Endothelial cell of umbilical vein (primary cell): ENCODE results near the gene RNF5. TPM values are rescaled to one million over a fixed set of nuclear protein-coding genes. Genes with fewer than 3 reads are reported as not detected.

Experiments used
- BruUV-seq: library from RNA; stranded (reverse); fragments of 400-500 nt; replicated peaks from 2 replicates; lab custom pipeline; 2021; lab: Mats Ljungman, UMichigan
- CTCF ChIA-PET: fragments of 300-600, 350-600 bp; sonication (Branson Sonifier 250); formaldehyde crosslinking; loops from one replicate; lab custom pipeline; 2021; ENCODE audit warnings: antibody characterized with exemption, inconsistent platforms; lab: Charles Lee
- POLR2A ChIA-PET: fragments of 300-600, 350-600 bp; sonication (Branson Sonifier 250); formaldehyde crosslinking; loops from one replicate; lab custom pipeline; 2021; ENCODE audit warnings: antibody characterized with exemption, inconsistent platforms; lab: Charles Lee
- DNase-seq: peaks from one replicate; pipeline ENCODE4 v3.0.0-alpha.2; 2011; ENCODE audit warnings: low read depth, low spot score
- FAIRE-seq: peaks from 2 replicates; lab custom pipeline; 2011; peaks lifted over from hg19 to GRCh38; lab: Jason Lieb, UNC
- H2AFZ ChIP-seq: 2 replicates; pipeline ENCODE4 v1.6.0; 2012; ENCODE audit warnings: low read depth, low read length, control low read depth, inconsistent platforms
- H3K27ac ChIP-seq: 2 replicates; pipeline ENCODE4 v1.5.1; 2011; ENCODE audit warnings: low read depth, mild to moderate bottlenecking, control low read depth, low read length, moderate library complexity; ENCODE audit not compliant: insufficient read depth
- H3K27me3 ChIP-seq, 2 experiments: 2 replicates each; pipeline versions ENCODE4 v1.6.0 to v1.6.1; 2011; ENCODE audit warnings: low read length in 2 of 2, mixed read lengths in 1 of 2; ENCODE audit not compliant: control insufficient read depth in 2 of 2, insufficient read depth in 2 of 2
- H3K36me3 ChIP-seq, 2 experiments: 2 replicates in 1 of 2; 3 replicates in 1 of 2; pipeline ENCODE4 v1.5.1; 2011; ENCODE audit warnings: low read length in 2 of 2, mild to moderate bottlenecking in 1 of 2, moderate library complexity in 1 of 2; ENCODE audit not compliant: control insufficient read depth in 2 of 2, insufficient read depth in 2 of 2; ENCODE audit errors: extremely low read depth in 1 of 2
- H3K4me1 ChIP-seq: 3 replicates; pipeline ENCODE4 v1.5.1; 2011; ENCODE audit warnings: mild to moderate bottlenecking, low read length; ENCODE audit not compliant: control insufficient read depth, insufficient read depth; ENCODE audit errors: extremely low read depth
- H3K4me2 ChIP-seq: 2 replicates; pipeline ENCODE4 v1.6.1; 2011; ENCODE audit warnings: low read length, control low read depth, mixed read lengths; ENCODE audit not compliant: insufficient read depth
- H3K4me3 ChIP-seq, 3 experiments: fragments of 200-600 bp in 1 of 3; sonication (generic), shearing (Covaris generic) in 1 of 3; replicated peaks in 1 of 3; 2 replicates each; pipeline ENCODE4 v1.5.1; 2011 to 2016; ENCODE audit warnings: control low read depth in 3 of 3, low read length in 3 of 3, mild to moderate bottlenecking in 2 of 3, inconsistent platforms in 1 of 3, low read depth in 1 of 3, moderate library complexity in 1 of 3; ENCODE audit not compliant: insufficient read depth in 1 of 3
- H3K79me2 ChIP-seq: 2 replicates; pipeline ENCODE4 v1.6.0; 2012; ENCODE audit warnings: low read length, inconsistent platforms; ENCODE audit not compliant: control insufficient read depth, insufficient read depth
- H3K9ac ChIP-seq: replicated peaks from 2 replicates; pipeline ENCODE3; 2011; ENCODE audit warnings: low read length, control low read depth; ENCODE audit not compliant: insufficient read depth; ENCODE audit errors: extremely low read depth
- H3K9me1 ChIP-seq: replicated peaks from 3 replicates; pipeline ENCODE4 v1.6.0; 2011; ENCODE audit warnings: mild to moderate bottlenecking, low read length; ENCODE audit not compliant: control insufficient read depth, insufficient read depth; ENCODE audit errors: extremely low read depth
- H3K9me3 ChIP-seq: replicated peaks from 2 replicates; pipeline ENCODE4 v1.5.1; 2012; ENCODE audit warnings: low read length, inconsistent platforms; ENCODE audit not compliant: control insufficient read depth, insufficient read depth
- H4K20me1 ChIP-seq: replicated peaks from 2 replicates; pipeline ENCODE3; 2011; ENCODE audit warnings: mild to moderate bottlenecking, low read length; ENCODE audit not compliant: control insufficient read depth, insufficient read depth; ENCODE audit errors: extremely low read depth
- EZH2 ChIP-seq: IDR thresholded peaks from 2 replicates; pipeline ENCODE4 v1.6.1; 2012; ENCODE audit warnings: borderline replicate concordance, low read depth, mild to moderate bottlenecking, moderate library complexity, low read length, inconsistent platforms; ENCODE audit not compliant: severe bottlenecking
- FOS ChIP-seq: IDR thresholded peaks from 2 replicates; pipeline ENCODE4 v1.6.1; 2011; ENCODE audit warnings: mild to moderate bottlenecking, low read length, moderate library complexity, borderline replicate concordance; ENCODE audit not compliant: insufficient read depth
- GATA2 ChIP-seq: IDR thresholded peaks from 2 replicates; pipeline ENCODE4 v1.7.0; 2011; ENCODE audit warnings: low read depth, mild to moderate bottlenecking, moderate library complexity, mixed read lengths, low read length; ENCODE audit not compliant: insufficient read length, insufficient read depth
- JUN ChIP-seq: IDR thresholded peaks from 2 replicates; pipeline ENCODE4 v1.6.1; 2011; ENCODE audit warnings: borderline replicate concordance, low read depth; ENCODE audit not compliant: insufficient read length, insufficient read depth
- MYC ChIP-seq: IDR thresholded peaks from one replicate; pipeline ENCODE4 v1.6.1; 2011; ENCODE audit warnings: mild to moderate bottlenecking, low read depth, low read length
- POLR2A ChIP-seq: IDR thresholded peaks from 2 replicates; pipeline ENCODE4 v1.6.1; 2012; ENCODE audit warnings: low read depth, mild to moderate bottlenecking, control low read depth, low read length
- POLR2AphosphoS5 ChIP-seq: IDR thresholded peaks from 2 replicates; pipeline ENCODE4 v1.6.1; 2012; ENCODE audit warnings: low read depth, mild to moderate bottlenecking, control low read depth, low read length, moderate library complexity; ENCODE audit not compliant: insufficient read depth
- dilution Hi-C: fragments of 300-500 bp; cut with MboI; formaldehyde crosslinking; loops from one replicate; pipeline ENCODE4 v1.15.0; 2019; ENCODE audit warnings: low sequenced_read_pairs; ENCODE audit not compliant: extremely low pct_ligation_motif_present
- intact Hi-C: fragments of 100-400 bp; cut with micrococcal nuclease; formaldehyde crosslinking; loops from one replicate; pipeline ENCODE4 v1.10.0; 2022
- polyA plus RNA-seq, 4 experiments: library from polyadenylated mRNA; depleted of rRNA in 3 of 4; stranded (reverse) in 3 of 4; unstranded in 1 of 4; fragments of >200 nt; gene quantifications; 2 replicates each; pipeline versions ENCODE4 v1.2.1 to v1.2.3, GENCODE V29; 2011 to 2012; ENCODE audit warnings: missing spikeins in 1 of 4
- total RNA-seq: library from RNA; stranded (reverse); gene quantifications from 2 replicates; pipeline ENCODE4 v1.2.3, GENCODE V29; 2021
- TF ChIP-seq, protein P1 (sequence below): IDR thresholded peaks from 2 replicates; pipeline ENCODE4 v1.6.1; 2011; ENCODE audit not compliant: insufficient read depth, insufficient read length
- TF ChIP-seq, protein P2 (sequence below), 2 donors: IDR thresholded peaks; 1 replicate in 1 of 2; 2 replicates in 1 of 2; pipeline ENCODE4 v1.5.1; 2011; ENCODE audit warnings: low read length in 2 of 2, mild to moderate bottlenecking in 2 of 2, moderate library complexity in 2 of 2, control low read depth in 1 of 2, inconsistent platforms in 1 of 2, low read depth in 1 of 2; ENCODE audit not compliant: insufficient read depth in 1 of 2; ENCODE audit errors: extremely low read depth in 1 of 2

RNF5 gene
- total and polyA plus RNA-seq, 2 donors (not counting 3 experiments of a cell fraction or from before 2014, with no cell fraction given) = 49.2 to 100 TPM

DNA sequence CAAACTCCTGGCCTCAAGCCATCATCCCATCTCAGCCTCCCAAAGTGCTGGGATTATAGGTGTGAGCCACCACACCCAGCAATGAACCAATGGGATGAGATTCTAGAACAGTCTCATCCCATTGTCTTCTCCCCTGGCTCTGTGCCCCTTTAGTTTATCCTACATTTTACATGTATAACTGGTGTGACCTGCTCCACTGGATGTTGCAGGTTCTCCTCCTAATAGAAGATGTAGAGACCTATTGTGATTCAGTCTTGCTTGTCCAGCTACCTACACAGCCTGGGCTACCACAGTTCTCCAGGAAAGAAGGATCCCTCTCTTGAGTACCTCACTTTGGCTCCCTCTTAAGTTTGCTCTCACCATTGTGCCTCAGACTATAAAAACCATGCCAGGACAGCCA lies 46.1 kb upstream of the RNF5 start:
- no peaks in the 10 kb centered on the region for H3K9me3 ChIP-seq
- DNase-seq = no peak
- H3K4me1 ChIP-seq = peaks cover 17% of the 10 kb centered on the region
- no peak overlapping the region for H3K27ac ChIP-seq
- no TSS peak for BruUV-seq
- no peak overlapping the region for H3K4me3 ChIP-seq
- no peaks in the 10 kb centered on the region for H3K36me3 ChIP-seq
- TF ChIP-seq, protein P1, sequence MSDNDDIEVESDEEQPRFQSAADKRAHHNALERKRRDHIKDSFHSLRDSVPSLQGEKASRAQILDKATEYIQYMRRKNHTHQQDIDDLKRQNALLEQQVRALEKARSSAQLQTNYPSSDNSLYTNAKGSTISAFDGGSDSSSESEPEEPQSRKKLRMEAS = no peak
- TF ChIP-seq MYC = no peak
- TF ChIP-seq POLR2A = no peak
- no peak for TF ChIP-seq JUN
- no peak for TF ChIP-seq GATA2
- no peak for TF ChIP-seq POLR2AphosphoS5
- TF ChIP-seq FOS = no peak
- TF ChIP-seq, protein P2, sequence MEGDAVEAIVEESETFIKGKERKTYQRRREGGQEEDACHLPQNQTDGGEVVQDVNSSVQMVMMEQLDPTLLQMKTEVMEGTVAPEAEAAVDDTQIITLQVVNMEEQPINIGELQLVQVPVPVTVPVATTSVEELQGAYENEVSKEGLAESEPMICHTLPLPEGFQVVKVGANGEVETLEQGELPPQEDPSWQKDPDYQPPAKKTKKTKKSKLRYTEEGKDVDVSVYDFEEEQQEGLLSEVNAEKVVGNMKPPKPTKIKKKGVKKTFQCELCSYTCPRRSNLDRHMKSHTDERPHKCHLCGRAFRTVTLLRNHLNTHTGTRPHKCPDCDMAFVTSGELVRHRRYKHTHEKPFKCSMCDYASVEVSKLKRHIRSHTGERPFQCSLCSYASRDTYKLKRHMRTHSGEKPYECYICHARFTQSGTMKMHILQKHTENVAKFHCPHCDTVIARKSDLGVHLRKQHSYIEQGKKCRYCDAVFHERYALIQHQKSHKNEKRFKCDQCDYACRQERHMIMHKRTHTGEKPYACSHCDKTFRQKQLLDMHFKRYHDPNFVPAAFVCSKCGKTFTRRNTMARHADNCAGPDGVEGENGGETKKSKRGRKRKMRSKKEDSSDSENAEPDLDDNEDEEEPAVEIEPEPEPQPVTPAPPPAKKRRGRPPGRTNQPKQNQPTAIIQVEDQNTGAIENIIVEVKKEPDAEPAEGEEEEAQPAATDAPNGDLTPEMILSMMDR (IDR thresholded peaks at IDR 0.05; ENCODE audit: extremely low read depth in 1 of 2, insufficient read depth in 1 of 2, low read depth in 1 of 2, low read length in 2 of 2) = no peak
- no peak for TF ChIP-seq EZH2
- no peak overlapping the region for H3K4me2 ChIP-seq
- H3K9me1 ChIP-seq = no peaks in the 10 kb centered on the region
- peaks cover 5 to 10% of the 10 kb centered on the region in 2 experiments for H3K27me3 ChIP-seq
- no peak for FAIRE-seq
- H2AFZ ChIP-seq = no peak overlapping the region
- H3K9ac ChIP-seq = no peak overlapping the region
- no peaks in the 10 kb centered on the region for H4K20me1 ChIP-seq
- dilution Hi-C loops = no loop called here
- peaks cover 7% of the 10 kb centered on the region for H3K79me2 ChIP-seq
- intact Hi-C loops = no loop called here
- CTCF ChIA-PET = no interaction called here
- POLR2A ChIA-PET = no interaction called here
